ENCODE data around the gene SEC22C. TPM values are rescaled to one million over a fixed set of nuclear protein-coding genes. Genes with fewer than 3 reads are reported as not detected.

Gene SEC22C
- total and polyA plus RNA-seq, 2 experiments from 2014 or later, result 21.9 to 48.3 TPM

DNA sequence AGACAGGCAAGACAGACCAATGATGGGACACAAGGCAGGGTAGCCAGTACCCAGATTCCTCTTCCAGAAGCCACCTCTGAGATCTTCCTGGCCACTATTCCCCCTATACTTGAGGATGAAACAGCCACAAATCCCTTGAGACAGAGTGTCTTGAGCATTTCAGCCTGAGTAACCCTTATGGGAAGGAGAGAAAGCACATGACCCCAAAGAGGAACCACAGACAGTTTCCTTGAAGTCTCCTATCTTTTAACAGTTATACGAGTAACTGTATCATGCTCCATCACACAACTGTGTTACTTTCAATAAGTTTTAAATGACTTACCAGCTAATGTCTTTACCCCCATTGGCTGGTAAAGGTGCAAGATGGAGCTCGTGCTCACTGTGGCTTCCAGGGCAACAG, 70.0 kb downstream of the SEC22C start:
- Mint-ChIP-seq H3K36me3 (ENCODE audit: low read depth) (no peaks in the 10 kb centered on the region; the same call in 2 of the 3 replicates), H3K27me3 (ENCODE audit: insufficient read depth, low read depth, poor library complexity) (peaks cover 3% of the 10 kb centered on the region), H3K4me3 (no peak overlapping the region), H3K4me1 (peaks cover 16% of the 10 kb centered on the region), H3K9me3 (no peaks in the 10 kb centered on the region; the same call in 2 of the 3 replicates), H3K27ac (no peak overlapping the region)
- ATAC-seq (no peak), DNase-seq (ENCODE audit: low spot score) (no peak)
- Histone ChIP-seq H2AFZ (no peak overlapping the region), H4K20me1 (replicated peaks; ENCODE audit: insufficient read depth) (no peaks in the 10 kb centered on the region; the same call in 1 of the 2 replicates), H3K27me3 (ENCODE audit: insufficient read depth) (no peaks in the 10 kb centered on the region), H3K9me2 (ENCODE audit: insufficient read depth) (peaks cover 10% of the 10 kb centered on the region; the same call in 1 of the 2 replicates), H3K4me2 (no peak overlapping the region), H3K4me3 (no peak overlapping the region), H3F3A (replicated peaks; ENCODE audit: low read depth) (no peaks in the 10 kb centered on the region), H3K4me1 (ENCODE audit: insufficient read depth) (peaks cover 11% of the 10 kb centered on the region), H3K27ac (ENCODE audit: low read depth) (no peak overlapping the region), H3K36me3 (ENCODE audit: insufficient read depth) (no peaks in the 10 kb centered on the region), H3K79me2 (replicated peaks; ENCODE audit: insufficient read depth) (no peaks in the 10 kb centered on the region)
- TF ChIP-seq, protein P1, sequence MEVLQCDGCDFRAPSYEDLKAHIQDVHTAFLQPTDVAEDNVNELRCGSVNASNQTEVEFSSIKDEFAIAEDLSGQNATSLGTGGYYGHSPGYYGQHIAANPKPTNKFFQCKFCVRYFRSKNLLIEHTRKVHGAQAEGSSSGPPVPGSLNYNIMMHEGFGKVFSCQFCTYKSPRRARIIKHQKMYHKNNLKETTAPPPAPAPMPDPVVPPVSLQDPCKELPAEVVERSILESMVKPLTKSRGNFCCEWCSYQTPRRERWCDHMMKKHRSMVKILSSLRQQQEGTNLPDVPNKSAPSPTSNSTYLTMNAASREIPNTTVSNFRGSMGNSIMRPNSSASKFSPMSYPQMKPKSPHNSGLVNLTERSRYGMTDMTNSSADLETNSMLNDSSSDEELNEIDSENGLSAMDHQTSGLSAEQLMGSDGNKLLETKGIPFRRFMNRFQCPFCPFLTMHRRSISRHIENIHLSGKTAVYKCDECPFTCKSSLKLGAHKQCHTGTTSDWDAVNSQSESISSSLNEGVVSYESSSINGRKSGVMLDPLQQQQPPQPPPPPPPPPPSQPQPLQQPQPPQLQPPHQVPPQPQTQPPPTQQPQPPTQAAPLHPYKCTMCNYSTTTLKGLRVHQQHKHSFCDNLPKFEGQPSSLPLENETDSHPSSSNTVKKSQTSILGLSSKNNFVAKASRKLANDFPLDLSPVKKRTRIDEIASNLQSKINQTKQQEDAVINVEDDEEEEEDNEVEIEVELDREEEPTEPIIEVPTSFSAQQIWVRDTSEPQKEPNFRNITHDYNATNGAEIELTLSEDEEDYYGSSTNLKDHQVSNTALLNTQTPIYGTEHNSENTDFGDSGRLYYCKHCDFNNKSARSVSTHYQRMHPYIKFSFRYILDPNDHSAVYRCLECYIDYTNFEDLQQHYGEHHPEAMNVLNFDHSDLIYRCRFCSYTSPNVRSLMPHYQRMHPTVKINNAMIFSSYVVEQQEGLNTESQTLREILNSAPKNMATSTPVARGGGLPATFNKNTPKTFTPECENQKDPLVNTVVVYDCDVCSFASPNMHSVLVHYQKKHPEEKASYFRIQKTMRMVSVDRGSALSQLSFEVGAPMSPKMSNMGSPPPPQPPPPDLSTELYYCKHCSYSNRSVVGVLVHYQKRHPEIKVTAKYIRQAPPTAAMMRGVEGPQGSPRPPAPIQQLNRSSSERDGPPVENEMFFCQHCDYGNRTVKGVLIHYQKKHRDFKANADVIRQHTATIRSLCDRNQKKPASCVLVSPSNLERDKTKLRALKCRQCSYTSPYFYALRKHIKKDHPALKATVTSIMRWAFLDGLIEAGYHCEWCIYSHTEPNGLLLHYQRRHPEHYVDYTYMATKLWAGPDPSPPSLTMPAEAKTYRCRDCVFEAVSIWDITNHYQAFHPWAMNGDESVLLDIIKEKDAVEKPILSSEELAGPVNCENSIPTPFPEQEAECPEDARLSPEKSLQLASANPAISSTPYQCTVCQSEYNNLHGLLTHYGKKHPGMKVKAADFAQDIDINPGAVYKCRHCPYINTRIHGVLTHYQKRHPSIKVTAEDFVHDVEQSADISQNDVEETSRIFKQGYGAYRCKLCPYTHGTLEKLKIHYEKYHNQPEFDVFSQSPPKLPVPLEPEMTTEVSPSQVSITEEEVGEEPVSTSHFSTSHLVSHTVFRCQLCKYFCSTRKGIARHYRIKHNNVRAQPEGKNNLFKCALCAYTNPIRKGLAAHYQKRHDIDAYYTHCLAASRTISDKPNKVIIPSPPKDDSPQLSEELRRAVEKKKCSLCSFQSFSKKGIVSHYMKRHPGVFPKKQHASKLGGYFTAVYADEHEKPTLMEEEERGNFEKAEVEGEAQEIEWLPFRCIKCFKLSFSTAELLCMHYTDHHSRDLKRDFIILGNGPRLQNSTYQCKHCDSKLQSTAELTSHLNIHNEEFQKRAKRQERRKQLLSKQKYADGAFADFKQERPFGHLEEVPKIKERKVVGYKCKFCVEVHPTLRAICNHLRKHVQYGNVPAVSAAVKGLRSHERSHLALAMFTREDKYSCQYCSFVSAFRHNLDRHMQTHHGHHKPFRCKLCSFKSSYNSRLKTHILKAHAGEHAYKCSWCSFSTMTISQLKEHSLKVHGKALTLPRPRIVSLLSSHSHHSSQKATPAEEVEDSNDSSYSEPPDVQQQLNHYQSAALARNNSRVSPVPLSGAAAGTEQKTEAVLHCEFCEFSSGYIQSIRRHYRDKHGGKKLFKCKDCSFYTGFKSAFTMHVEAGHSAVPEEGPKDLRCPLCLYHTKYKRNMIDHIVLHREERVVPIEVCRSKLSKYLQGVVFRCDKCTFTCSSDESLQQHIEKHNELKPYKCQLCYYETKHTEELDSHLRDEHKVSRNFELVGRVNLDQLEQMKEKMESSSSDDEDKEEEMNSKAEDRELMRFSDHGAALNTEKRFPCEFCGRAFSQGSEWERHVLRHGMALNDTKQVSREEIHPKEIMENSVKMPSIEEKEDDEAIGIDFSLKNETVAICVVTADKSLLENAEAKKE (CRISPR knock-in tag; IDR thresholded peaks at IDR 0.05), result no peak
- TF ChIP-seq, protein P2, sequence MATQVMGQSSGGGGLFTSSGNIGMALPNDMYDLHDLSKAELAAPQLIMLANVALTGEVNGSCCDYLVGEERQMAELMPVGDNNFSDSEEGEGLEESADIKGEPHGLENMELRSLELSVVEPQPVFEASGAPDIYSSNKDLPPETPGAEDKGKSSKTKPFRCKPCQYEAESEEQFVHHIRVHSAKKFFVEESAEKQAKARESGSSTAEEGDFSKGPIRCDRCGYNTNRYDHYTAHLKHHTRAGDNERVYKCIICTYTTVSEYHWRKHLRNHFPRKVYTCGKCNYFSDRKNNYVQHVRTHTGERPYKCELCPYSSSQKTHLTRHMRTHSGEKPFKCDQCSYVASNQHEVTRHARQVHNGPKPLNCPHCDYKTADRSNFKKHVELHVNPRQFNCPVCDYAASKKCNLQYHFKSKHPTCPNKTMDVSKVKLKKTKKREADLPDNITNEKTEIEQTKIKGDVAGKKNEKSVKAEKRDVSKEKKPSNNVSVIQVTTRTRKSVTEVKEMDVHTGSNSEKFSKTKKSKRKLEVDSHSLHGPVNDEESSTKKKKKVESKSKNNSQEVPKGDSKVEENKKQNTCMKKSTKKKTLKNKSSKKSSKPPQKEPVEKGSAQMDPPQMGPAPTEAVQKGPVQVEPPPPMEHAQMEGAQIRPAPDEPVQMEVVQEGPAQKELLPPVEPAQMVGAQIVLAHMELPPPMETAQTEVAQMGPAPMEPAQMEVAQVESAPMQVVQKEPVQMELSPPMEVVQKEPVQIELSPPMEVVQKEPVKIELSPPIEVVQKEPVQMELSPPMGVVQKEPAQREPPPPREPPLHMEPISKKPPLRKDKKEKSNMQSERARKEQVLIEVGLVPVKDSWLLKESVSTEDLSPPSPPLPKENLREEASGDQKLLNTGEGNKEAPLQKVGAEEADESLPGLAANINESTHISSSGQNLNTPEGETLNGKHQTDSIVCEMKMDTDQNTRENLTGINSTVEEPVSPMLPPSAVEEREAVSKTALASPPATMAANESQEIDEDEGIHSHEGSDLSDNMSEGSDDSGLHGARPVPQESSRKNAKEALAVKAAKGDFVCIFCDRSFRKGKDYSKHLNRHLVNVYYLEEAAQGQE (IDR thresholded peaks at IDR 0.05; ENCODE audit: unreplicated experiment), result no peak
- TF ChIP-seq NANOG (IDR thresholded peaks at IDR 0.05; ENCODE audit: borderline replicate concordance) (no peak), ZNF114 (CRISPR knock-in tag; IDR thresholded peaks at IDR 0.05) (no peak), STAT1 (IDR thresholded peaks at IDR 0.05; ENCODE audit: unreplicated experiment) (no peak), CREB1 (CRISPR knock-in tag; IDR thresholded peaks at IDR 0.05; ENCODE audit: low read depth) (no peak), ZNF331 (CRISPR knock-in tag; IDR thresholded peaks at IDR 0.05; ENCODE audit: low read depth) (no peak), EZH2phosphoT487 (IDR thresholded peaks at IDR 0.05; ENCODE audit: unreplicated experiment) (no peak), EZH2 (IDR thresholded peaks at IDR 0.05; ENCODE audit: low read depth, unreplicated experiment) (no peak), JUNB (IDR thresholded peaks at IDR 0.05; ENCODE audit: unreplicated experiment) (no peak), POLR2AphosphoS5 (IDR thresholded peaks at IDR 0.05; ENCODE audit: low read depth) (no peak)
- TF ChIP-seq, protein P3, sequence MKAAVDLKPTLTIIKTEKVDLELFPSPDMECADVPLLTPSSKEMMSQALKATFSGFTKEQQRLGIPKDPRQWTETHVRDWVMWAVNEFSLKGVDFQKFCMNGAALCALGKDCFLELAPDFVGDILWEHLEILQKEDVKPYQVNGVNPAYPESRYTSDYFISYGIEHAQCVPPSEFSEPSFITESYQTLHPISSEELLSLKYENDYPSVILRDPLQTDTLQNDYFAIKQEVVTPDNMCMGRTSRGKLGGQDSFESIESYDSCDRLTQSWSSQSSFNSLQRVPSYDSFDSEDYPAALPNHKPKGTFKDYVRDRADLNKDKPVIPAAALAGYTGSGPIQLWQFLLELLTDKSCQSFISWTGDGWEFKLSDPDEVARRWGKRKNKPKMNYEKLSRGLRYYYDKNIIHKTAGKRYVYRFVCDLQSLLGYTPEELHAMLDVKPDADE (IDR thresholded peaks at IDR 0.05), result no peak
- TF ChIP-seq, protein P4, sequence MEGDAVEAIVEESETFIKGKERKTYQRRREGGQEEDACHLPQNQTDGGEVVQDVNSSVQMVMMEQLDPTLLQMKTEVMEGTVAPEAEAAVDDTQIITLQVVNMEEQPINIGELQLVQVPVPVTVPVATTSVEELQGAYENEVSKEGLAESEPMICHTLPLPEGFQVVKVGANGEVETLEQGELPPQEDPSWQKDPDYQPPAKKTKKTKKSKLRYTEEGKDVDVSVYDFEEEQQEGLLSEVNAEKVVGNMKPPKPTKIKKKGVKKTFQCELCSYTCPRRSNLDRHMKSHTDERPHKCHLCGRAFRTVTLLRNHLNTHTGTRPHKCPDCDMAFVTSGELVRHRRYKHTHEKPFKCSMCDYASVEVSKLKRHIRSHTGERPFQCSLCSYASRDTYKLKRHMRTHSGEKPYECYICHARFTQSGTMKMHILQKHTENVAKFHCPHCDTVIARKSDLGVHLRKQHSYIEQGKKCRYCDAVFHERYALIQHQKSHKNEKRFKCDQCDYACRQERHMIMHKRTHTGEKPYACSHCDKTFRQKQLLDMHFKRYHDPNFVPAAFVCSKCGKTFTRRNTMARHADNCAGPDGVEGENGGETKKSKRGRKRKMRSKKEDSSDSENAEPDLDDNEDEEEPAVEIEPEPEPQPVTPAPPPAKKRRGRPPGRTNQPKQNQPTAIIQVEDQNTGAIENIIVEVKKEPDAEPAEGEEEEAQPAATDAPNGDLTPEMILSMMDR (conservative IDR thresholded peaks at IDR 0.05; ENCODE audit: low read depth in 2 of 2), result no peak

All from GM23338 (cell line).